BE2C (cell line): ENCODE measurements around the gene DYRK3.

ENCODE experiments used
- DNase-seq: peaks from one replicate; pipeline ENCODE4 v3.0.0-alpha.2; 2020
- H3K27me3 ChIP-seq: fragments of 250-450 bp; sonication (Bioruptor Pico); 2 replicates; pipeline ENCODE4 v1.5.1; 2020; ENCODE audit warnings: mild to moderate bottlenecking
- H3K36me3 ChIP-seq: fragments of 250-450 bp; sonication (Bioruptor Pico); 2 replicates; pipeline ENCODE4 v1.5.1; 2020; ENCODE audit warnings: mild to moderate bottlenecking
- H3K4me1 ChIP-seq: fragments of 250-450 bp; sonication (Bioruptor Pico); 2 replicates; pipeline ENCODE4 v1.5.1; 2020
- H3K4me3 ChIP-seq: 2 replicates; pipeline ENCODE4 v1.5.1; 2011; ENCODE audit warnings: low read depth, low read length
- H3K9me3 ChIP-seq: fragments of 250-450 bp; sonication (Bioruptor Pico); 2 replicates; pipeline ENCODE4 v1.5.1; 2020
- TF ChIP-seq, protein P1 (sequence below): IDR thresholded peaks from 2 replicates; pipeline ENCODE4 v1.5.1; 2012; ENCODE audit warnings: mild to moderate bottlenecking, low read depth, low read length

Gene DYRK3

DNA sequence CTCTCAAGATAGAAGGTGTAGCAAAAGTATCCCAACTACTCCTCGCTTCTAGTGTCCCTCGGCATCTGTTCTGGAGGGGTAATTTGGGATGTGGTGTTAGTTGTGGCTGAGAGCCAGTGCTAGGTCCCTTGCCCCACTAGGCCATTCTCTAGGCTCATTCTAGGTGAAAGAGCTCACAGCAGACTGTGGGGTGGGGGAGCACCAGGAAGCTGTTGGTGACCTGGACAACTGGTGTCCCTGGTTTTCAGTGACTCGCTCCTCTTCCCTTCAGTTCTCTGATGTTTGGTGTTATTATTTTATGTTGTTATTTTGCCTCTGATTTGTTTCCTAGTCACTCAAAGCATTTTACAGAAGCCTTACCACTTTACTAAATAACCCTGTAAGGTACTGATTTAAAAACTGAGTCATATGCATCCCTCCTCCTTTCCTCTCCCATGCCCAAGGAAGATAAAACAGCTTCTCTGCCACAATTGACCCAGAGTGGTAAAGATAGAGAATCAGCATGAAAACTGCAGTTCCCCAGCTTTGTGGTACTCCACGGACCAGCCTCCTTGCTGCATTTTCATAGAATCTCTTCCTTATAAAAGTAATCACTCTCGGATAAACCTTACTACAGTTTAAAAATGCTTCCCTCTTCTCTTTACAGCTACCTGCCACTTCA, 14.1 kb downstream of the DYRK3 start:
- no peak for DNase-seq
- Histone ChIP-seq H3K27me3 (no peaks in the 10 kb centered on the region), H3K4me1 (no peaks in the 10 kb centered on the region), H3K36me3 (peaks cover 18% of the 10 kb centered on the region), H3K9me3 (no peaks in the 10 kb centered on the region), H3K4me3 (no peak overlapping the region)
- TF ChIP-seq, protein P1, sequence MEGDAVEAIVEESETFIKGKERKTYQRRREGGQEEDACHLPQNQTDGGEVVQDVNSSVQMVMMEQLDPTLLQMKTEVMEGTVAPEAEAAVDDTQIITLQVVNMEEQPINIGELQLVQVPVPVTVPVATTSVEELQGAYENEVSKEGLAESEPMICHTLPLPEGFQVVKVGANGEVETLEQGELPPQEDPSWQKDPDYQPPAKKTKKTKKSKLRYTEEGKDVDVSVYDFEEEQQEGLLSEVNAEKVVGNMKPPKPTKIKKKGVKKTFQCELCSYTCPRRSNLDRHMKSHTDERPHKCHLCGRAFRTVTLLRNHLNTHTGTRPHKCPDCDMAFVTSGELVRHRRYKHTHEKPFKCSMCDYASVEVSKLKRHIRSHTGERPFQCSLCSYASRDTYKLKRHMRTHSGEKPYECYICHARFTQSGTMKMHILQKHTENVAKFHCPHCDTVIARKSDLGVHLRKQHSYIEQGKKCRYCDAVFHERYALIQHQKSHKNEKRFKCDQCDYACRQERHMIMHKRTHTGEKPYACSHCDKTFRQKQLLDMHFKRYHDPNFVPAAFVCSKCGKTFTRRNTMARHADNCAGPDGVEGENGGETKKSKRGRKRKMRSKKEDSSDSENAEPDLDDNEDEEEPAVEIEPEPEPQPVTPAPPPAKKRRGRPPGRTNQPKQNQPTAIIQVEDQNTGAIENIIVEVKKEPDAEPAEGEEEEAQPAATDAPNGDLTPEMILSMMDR, result no peak

DNA sequence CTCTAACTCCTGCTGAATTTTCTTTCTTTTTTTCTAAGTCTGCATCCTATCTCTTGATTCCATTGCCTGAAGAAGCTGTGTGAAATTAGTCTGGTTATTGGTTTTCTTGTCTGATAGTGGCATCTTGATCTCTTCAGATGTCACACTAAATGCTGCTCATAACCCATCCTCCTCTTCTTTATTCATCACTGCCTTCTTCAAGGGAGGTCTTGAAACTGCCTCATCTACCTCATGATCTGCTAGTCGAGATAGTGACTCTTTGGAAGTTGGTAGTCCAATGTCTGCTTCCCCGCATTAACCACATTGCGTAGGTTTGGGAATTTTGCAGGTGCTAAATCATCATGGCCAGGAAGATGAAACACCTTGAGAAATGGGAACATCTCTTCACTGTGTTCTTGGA, 15.7 kb downstream of the DYRK3 start:
- H3K9me3 ChIP-seq, result no peaks in the 10 kb centered on the region
- DNase-seq, result no peak
- H3K4me3 ChIP-seq, result no peak overlapping the region
- TF ChIP-seq, protein P1, result no peak
- H3K4me1 ChIP-seq, result peaks cover 12% of the 10 kb centered on the region
- peaks cover 15% of the 10 kb centered on the region for H3K36me3 ChIP-seq
- H3K27me3 ChIP-seq, result no peaks in the 10 kb centered on the region

DNA sequence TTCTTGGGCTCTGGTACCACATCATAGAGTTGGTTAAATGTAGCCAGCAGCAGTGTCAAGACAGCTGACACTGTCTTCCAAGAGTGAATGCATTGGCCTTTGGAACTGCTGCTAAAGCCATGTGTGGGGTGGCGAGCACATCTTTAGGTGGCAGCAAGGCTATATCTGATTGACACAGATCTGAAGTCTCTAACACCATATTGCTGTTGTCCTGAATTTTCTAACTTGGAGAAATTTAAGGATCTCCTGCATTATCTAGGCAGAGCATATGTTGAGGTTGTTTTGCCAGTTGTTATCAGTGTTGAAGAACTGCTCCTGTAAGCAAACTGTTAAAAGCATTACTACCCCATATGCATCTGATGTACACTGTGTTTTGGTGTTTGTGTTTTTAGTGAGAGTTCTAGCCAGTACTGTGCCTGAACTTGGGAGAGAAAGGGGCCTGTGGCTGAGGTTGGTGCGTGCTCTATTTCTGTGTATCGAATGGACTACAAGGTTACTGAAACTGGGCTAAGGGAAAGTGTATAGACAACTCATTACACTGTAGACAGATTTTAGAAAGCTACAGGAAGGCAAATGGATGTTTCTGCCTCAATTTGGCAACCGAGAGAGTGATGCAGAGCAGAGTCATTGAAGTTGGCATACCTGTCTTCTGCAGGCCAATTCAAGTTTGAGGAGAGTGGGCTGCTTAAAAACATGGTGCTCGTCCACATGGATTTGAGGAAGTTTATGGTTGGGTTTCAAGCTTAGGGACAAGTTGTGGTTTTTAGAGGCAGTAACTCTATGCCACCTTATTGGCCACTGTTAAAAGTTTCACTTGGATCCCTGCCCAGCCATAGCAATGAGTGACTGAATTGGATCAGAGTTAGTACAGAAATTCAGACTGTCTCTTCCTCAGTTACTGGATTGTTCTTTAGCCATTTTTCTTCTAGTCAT, 16.9 kb downstream of the DYRK3 start:
- no peak for DNase-seq
- no peaks in the 10 kb centered on the region for H3K9me3 ChIP-seq
- TF ChIP-seq, protein P1, result no peak
- H3K36me3 ChIP-seq, result peaks cover 15% of the 10 kb centered on the region
- H3K4me3 ChIP-seq, result no peak overlapping the region
- H3K27me3 ChIP-seq, result no peaks in the 10 kb centered on the region
- H3K4me1 ChIP-seq, result peaks cover 12% of the 10 kb centered on the region

DNA sequence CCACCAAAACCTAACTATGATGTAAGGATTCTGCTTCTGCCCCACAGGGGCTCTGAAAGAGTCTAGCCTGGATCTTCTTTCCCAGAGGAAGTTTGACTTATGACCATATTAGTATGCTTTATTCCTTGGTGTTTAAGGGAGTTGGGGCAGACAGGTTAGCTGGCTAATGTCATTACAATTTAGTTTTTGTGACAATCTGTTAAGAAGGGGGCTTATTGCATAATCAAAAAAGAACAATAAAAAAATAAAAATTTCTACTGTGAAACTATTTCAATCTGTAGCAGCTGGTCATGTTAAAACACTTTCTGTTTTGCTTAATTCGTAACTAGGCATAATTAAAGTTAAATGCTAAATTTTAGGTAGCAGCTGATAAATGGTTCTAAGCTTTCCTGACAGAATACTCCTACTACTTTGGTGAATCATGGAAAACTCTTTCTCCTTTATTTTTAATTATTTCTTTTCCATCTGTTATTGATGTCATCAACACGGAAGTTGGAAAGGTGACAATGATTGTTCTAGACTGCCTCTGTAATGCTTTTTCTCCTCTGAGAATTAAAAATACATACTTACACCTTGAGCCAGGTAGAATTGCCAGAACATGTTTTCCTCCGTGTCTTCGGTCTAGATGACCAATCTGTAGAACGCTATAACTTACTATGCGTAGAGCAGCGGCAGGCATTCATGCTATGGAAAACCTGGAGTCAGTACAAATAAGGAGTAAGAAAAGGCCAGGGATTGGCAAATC, 18.6 kb downstream of the DYRK3 start:
- DNase-seq, result no peak
- Histone ChIP-seq H3K4me3 (no peak overlapping the region), H3K9me3 (no peaks in the 10 kb centered on the region), H3K4me1 (peaks cover 12% of the 10 kb centered on the region), H3K27me3 (no peaks in the 10 kb centered on the region), H3K36me3 (peaks cover 3% of the 10 kb centered on the region; the same call in 1 of the 2 replicates)
- TF ChIP-seq, protein P1, result no peak

DNA sequence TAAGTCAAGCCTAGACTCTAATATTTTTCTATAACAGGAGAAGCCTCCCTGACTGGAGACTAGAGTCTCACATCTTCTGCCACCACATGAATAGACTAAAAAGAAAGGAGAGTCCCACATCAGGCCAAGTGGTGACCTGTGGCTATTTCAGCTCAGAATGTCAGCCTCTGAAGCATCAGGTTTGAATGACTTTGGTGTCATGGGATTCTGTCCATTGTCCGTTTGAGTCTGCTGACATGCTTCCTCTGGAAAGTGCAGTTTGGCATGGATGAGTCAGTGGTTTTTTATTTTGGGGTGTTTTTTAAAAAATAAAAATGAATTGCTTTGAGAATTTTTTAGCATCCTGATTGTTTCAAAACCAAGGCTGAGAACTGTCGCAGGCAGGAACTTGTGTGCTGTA, 19.5 kb downstream of the DYRK3 start:
- TF ChIP-seq, protein P1, result no peak
- H3K4me1 ChIP-seq, result peaks cover 12% of the 10 kb centered on the region
- DNase-seq, result no peak

More for the DNA sequence above, 19.5 kb downstream of the DYRK3 start:
- H3K4me3 ChIP-seq, result no peak overlapping the region
- H3K9me3 ChIP-seq, result no peaks in the 10 kb centered on the region
- H3K36me3 ChIP-seq, result peaks cover 3% of the 10 kb centered on the region; the same call in 1 of the 2 replicates
- H3K27me3 ChIP-seq, result no peaks in the 10 kb centered on the region
